ENCODE data around the gene SLC25A53. TPM values are rescaled to one million over a fixed set of nuclear protein-coding genes. Genes with fewer than 3 reads are reported as not detected.
A peak's percentile ranks its signal among the peaks of the same experiment; 100 is the strongest.

Gene SLC25A53, protein sequence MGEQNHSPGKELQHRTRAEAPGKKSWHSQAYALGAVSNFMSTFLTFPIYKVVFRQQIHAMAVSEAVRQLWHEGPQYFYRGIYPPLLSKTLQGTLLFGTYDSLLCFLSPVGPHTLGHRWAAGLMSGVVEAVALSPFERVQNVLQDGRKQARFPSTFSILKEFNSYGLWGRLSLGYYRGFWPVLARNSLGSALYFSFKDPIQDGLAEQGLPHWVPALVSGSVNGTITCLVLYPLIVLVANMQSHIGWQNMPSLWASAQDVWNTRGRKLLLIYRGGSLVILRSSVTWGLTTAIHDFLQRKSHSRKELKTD
- total RNA-seq (ENCODE audit: insufficient read depth, low replicate concordance): 17.3 TPM

GRCh38 chrX:104156630-104157529 lies at the start of gene SLC25A53:
SLC25A53 (minus strand) TSS chrX:104157009; CDS start chrX:104105257, 51,752 bp downstream.
- peak; percentile 88 for DNase-seq (ENCODE audit: low spot score)

GRCh38 chrX:104205548-104205947 lies 48.7 kb upstream of the SLC25A53 start:
- DNase-seq (ENCODE audit: low spot score): no peak

GRCh38 chrX:104195489-104196084 lies 38.8 kb upstream of the SLC25A53 start:
- DNase-seq (ENCODE audit: low spot score): peak; percentile 31

GRCh38 chrX:104195013-104195412 lies 38.2 kb upstream of the SLC25A53 start:
- DNase-seq (ENCODE audit: low spot score): no peak

- DNase-seq (ENCODE audit: low spot score): no peak
Observed at GRCh38 chrX:104193485-104193884, 36.7 kb upstream of the SLC25A53 start.

GRCh38 chrX:104189837-104190236 lies 33.0 kb upstream of the SLC25A53 start:
- DNase-seq (ENCODE audit: low spot score): no peak

GRCh38 chrX:104187931-104188330 lies 31.1 kb upstream of the SLC25A53 start:
- no peak for DNase-seq (ENCODE audit: low spot score)

- no peak for DNase-seq (ENCODE audit: low spot score)
Observed at GRCh38 chrX:104183685-104184084, 26.9 kb upstream of the SLC25A53 start.

GRCh38 chrX:104173841-104174240 lies 17.0 kb upstream of the SLC25A53 start:
- no peak for DNase-seq (ENCODE audit: low spot score)

DNA sequence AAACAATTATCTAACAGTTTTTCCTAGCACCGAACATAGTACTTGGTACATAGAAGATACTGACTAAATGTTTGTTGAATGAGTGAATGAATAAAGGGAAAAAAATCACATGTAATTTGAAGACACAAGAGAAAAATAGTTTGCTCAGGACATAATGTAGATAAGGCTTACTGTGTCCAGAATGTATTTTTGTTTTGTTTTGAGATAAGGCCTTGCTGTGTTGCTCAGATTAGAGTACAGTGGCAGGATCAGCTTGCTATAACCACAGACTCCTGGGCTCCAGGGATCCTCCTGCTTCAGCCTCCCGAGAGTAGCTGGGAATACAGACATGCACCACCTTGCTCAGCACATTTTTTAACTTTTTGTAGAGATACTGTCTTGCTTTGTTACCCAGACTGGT lies 16.0 kb upstream of the SLC25A53 start:
- no peak for DNase-seq (ENCODE audit: low spot score)

GRCh38 chrX:104172121-104172520 lies 15.3 kb upstream of the SLC25A53 start:
- DNase-seq (ENCODE audit: low spot score): no peak

- no peak for DNase-seq (ENCODE audit: low spot score)
Observed at GRCh38 chrX:104168127-104168526, 11.3 kb upstream of the SLC25A53 start.

DNA sequence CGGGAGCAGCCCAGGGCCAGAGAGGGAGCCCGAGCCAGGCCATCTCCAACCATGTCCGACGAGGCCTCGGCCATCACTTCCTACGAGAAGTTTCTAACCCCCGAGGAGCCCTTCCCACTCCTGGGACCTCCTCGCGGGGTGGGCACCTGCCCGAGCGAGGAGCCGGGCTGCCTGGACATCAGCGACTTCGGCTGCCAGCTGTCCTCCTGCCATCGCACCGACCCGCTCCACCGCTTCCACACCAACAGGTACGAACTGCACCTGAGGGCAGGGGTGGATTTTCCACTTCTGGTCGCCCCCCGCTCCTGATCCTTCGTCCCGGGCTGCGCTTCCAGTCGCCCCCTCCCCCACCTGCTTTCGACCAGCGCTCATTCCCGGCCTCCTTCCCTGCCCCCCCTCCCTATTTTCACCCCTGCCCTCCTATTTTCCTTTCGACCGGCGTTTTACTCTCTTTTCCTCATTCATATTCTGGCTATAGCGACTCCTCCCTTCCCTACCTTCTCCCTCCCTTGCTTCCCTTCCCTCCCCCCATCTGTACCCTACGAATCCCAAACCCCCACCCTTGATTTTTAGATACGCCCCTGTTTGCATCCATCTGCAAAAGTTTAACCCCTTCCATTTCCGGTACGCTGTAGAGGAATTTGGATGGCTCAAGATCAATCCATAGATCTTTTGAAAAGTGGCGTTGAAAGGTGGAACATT lies 10.1 kb upstream of the SLC25A53 start:
- DNase-seq (ENCODE audit: low spot score): no peak

DNA sequence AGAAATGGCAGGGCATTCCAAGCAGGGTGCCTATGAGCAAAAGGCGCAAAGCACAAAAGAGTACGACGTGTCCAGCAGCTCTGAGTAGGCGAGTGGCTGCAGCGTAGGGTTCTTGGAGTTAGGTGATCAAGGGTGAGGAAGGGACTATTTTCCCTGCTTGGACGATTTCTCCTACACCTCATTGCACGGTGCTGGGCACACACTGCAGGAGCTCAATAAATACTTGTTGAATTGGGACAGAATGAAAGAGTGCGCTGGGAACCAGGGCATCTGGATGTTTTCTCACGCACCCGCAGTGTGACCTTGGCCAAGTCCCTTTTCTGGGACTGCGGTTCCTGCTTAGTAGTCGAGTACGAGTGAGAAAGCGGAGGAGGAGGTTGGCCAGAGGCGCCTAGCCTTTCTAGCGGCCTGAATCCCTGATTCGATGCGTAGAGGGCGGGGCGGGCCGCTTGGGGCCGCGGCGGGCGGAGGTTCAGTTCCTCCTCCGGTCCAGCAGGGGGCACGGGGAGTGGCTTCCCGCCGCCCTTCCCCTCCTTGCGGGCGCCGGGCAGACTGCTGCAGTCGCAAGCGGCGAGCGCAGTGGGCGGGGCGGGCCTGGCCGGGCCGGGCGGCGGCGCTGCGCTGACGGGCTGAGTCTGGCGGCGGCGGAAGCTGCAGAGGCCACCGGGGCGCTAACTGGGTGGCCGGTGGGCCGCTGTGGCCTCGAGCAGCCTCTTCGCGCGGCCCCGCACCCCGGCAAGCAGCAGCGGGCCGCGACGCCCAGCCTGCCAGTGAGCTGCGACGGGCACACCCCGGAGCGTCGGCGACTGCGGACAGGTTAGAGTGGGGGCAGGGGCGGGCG lies 9.3 kb upstream of the SLC25A53 start, which contains the start of gene FAM199X:
Gene FAM199X, plus strand, starts transcription at position 560 of the 841 bp plus-strand sequence. CDS start 333 bp downstream, outside the sequence.
- peak; percentile 83 for DNase-seq (ENCODE audit: low spot score)

- no peak for DNase-seq (ENCODE audit: low spot score)
Observed at GRCh38 chrX:104151037-104151436, 5.8 kb downstream of the SLC25A53 start.

DNA sequence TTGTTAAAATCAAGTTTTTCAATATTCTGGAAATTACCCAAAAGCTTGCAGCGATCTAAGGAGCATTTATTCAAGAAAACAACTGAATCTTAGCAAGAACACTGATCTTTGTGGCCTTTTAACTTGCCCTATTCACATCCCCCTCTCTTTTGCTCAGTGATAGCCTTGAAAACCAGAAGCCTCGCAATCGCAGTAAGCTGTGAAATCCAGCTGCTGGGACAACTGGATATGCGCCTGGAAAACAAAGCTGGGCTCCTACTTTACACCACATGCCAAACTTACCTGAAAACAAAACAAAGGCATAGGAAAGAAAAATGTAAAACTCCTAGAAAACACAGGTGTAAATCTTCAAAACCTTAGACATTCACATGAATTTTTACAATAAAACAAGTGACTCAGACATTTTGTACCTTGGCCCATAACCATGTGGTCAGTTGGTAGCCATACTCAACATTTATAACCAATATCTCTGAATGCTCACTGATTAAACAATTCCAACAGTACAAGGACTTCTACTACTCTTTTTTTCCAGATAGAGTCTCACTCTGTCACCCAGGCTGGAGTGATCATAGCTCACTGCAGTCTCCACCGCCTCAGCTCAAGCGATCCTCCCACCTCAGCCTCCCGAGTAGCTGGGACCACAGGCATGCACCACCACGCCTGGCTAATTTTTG lies 15.6 kb downstream of the SLC25A53 start:
- no peak for DNase-seq (ENCODE audit: low spot score)

- DNase-seq (ENCODE audit: low spot score): no peak
Observed at GRCh38 chrX:104137496-104137895, 19.3 kb downstream of the SLC25A53 start.

- DNase-seq (ENCODE audit: low spot score): peak; percentile 87
Observed at GRCh38 chrX:104136241-104137019, 20.4 kb downstream of the SLC25A53 start.

GRCh38 chrX:104135677-104136076 lies 21.1 kb downstream of the SLC25A53 start:
- DNase-seq (ENCODE audit: low spot score): no peak

Measured in umbilical cord (tissue), 2 donors.